HG02588 (cell line): ENCODE measurements around the gene FAM219A.
A peak's percentile ranks its signal among the peaks of the same experiment; 100 is the strongest.

ENCODE experiments used
- ATAC-seq: cut with Tn5 transposase; IDR thresholded peaks from one replicate; pipeline ENCODE4 v1.9.1; 2021; ENCODE audit warnings: mild to moderate bottlenecking, moderate library complexity; ENCODE audit not compliant: unreplicated experiment

Gene FAM219A, protein sequence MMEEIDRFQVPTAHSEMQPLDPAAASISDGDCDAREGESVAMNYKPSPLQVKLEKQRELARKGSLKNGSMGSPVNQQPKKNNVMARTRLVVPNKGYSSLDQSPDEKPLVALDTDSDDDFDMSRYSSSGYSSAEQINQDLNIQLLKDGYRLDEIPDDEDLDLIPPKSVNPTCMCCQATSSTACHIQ

DNA sequence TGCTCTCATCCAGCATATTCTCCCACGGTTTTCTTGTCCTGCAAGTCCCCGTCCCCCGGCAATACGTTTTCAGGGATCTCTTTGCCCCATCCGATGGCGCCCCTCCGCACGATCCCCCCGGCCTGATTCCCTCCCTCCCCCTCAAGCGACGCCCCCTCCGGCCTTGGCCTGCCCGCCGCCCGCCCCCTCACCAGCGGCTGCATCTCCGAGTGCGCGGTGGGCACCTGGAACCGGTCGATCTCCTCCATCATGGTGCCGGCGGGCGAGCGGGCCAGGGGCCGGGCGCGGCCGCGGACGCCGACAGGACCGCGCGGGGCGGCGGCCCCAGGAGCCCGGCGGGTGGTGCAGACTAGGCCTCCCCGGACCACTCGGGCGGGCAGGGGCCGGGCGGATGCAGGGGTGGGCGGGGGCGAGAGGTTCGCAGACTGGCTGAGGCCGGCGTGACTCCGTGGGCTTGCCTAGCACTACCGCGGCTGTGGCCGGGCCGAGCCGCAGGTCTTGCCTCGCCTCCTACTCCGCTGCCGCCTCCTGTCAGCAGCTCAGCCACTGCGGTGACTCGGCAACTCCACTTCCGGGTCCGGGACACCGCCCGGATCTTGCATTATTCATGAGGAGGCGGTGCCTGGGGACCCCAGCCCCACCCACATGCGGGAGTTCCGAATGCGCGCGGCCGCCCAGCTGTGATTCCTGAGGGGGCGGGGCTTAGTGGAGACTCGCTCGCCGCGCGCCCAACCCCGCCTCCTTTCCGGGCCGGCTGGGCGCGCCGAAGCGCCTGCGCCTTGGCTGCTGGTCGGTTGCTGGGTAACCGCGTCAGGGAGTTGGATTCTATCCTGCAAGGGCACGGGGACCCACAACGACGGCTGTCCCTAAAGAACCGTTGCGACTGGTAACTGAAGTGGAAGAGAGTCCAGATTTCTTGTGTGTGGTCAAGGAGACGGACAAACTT, at the start of gene FAM219A, which contains the start of gene DNAI1:
Gene FAM219A, minus strand, starts transcription at position 558 of the 946 bp plus-strand sequence. Its CDS starts 307 bp downstream, at position 251.
Gene DNAI1, plus strand, starts transcription at position 793 of the 946 bp plus-strand sequence. CDS start 201 bp downstream, outside the sequence.
- peak; percentile 96 for ATAC-seq

DNA sequence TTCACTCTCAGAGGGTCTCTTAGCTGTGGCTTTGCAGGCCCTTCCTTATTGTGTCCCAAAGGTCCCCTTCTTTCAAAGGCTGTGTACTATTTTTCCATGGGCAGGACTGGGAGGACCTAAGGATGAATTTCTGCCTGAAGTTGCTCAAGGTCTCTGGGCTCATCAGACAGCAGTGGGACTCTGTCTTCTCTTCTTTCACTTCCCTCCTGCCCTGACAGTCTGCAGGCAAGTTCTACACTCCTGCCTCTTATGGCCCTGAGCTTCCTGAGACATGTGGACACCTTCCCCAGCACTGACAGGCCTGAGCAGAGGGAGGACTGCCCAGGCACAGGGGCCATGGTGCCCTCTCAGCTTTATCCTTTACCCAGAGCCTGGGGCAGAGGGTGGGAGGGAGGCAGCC, 49.6 kb upstream of the FAM219A start:
- no peak for ATAC-seq

DNA sequence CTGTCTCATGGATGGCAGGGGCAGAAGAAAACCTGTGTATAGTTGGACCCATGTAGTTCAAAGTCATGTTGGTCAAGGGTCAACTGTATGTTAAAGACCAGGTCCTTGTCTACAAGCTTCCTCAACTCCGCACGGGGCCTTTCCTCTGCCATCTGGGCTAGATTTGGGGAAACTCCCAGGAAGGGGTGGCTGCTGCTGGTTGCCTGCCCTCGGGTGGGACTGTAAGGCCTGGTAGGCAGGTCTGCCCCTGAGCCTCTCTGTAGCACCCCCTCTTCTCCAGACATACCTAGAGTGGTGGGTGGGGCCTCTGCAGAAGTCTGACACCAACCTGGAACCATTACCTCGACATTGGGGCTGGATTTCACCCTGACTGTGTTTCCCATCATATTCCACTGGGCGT, 49.2 kb upstream of the FAM219A start:
- ATAC-seq: no peak

- no peak for ATAC-seq
These were observed 48.3 kb upstream of the FAM219A start for GRCh38 chr9:34506623-34507022.

DNA sequence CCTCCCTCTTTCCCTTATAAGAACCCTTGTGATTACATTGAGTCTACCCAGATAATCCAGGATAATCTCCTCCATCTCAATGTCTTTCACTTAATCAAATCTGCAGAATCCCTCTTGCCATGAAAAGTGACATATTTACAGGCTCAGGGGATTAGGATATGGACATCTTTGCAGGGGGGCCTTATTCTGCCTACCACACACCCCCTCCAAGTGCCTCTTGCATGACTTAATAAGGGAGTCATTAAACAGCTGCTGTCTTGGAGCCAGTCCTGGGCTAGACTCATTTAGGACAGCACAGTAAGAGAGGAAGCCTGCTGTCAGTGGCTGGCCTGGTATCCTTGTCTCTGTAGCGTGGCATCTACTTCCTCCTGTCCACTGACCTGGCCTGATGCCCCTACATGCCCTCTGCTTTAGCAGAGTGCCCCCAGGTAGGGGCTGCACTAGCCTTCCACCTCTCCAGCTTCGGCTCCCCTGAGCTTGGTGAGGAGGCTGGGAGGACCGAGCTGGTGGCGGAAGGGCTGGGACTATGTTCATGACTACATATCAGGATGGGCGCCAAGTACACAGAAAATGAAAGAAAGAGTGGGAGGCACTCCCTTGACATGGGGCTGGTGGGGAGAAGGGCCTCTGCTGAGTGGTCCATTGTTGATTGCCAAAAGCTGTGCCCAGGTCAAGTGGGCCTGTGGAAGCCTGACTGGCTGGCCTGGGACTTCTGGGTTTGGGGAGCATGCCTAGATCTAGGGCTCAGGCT, 47.2 kb upstream of the FAM219A start:
- no peak for ATAC-seq

DNA sequence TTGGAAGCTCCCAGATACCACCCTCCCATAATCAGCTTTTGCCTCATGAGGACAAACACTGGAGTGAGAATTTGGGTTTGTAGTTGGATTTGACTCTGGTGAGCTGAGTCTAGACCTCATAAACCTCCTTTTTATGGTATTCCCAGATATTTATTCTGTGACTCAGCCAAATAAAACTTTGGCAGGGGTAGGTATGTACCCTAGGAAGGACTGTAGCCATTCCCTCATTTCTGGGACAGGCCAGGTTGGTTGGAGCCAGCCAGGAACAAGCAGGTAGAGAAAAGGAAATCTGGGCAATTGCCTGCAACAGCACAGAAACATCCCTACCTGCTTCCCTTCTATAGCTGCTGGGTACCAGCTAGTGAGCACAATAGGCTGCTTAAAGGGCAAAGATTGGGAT, 45.0 kb upstream of the FAM219A start:
- ATAC-seq: no peak

- ATAC-seq: no peak
These were observed 44.5 kb upstream of the FAM219A start for GRCh38 chr9:34502891-34503290.

DNA sequence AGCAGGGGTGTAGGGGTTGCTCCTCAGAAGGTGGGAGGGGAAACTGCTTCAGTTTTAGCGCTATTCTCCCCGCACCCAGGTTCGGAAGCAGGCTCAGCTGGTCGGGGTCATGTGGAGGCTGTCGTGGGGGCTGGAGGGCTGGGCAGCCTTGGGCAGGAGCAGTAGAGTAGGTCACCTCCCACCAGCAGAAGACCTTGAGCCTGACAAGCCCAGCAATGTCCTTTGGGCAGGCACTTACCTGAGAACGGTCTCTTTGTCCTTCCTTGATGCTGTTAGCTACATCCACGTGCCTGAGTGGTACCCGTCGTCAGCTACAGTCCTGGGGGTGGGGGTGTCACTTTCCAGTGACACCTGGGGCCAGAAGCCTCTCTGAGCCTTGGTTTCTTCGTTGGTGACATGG, 44.1 kb upstream of the FAM219A start:
- ATAC-seq: no peak

DNA sequence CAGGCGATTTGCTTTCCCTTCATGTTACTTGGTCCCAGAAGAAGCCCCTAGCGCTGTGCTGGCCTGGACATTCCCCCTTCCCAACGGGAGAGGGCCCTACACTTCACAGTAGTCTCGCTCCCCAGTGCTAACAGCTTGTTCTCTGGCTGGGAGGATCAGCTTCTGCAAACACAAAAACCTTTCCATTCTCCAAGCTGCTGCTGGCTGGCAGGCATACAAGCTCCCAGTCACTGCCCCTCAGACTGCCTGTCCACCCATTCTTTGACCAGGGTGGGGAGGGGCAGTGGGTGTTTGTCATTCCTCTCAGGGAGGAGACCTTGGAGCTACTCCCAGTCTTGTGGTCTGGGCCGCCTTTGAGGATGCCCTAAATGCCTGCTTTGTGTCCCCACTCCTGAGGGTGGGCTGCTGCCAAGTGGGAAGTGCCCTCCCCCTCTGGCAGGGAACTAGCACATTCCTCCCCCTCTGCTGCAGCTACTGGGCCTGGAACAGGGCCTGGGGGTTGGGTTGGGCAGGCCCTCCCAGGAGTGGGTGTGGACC, 43.6 kb upstream of the FAM219A start:
- ATAC-seq: no peak

DNA sequence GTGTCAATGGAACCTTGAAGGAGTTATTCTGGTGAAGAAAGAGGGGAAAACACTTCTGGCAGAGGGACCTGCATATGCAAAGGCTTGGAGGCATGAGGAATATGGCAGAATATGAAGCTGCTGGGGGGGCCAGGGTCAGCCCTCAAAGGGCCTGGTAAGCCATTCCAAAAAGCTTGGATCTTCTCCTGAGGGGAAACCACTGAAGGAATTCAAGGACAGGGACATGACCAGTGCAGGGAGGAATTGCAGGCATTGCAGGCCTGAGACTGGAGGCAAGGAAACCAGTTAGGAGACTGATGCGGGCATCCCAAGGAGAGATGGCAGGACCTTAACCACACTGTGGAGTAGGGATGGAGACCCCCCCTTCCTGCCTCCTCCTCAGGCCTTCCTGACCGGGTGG, 43.0 kb upstream of the FAM219A start:
- no peak for ATAC-seq

GRCh38 chr9:34500623-34501267, 42.4 kb upstream of the FAM219A start:
- no peak for ATAC-seq

GRCh38 chr9:34499076-34499475, 40.7 kb upstream of the FAM219A start:
- no peak for ATAC-seq

DNA sequence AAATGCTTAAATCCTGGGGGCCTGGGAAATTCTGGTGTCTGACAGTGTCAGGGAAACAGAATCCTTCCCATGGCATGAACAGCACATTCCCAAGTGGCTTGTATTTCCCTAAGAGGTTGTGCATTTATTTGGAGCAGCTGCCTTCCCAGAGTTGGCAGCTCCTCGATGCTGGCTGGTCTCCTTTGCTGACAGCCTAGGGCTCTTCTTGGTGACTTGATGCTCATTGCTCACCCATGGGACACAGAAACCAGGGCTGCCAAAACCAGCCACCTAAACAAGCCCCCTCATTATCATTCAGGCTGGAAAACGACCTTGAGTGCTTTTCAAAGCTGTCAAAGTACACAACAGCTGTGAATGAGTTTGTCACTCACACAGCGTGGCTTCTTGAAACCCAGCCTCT, 40.2 kb upstream of the FAM219A start:
- ATAC-seq: no peak

DNA sequence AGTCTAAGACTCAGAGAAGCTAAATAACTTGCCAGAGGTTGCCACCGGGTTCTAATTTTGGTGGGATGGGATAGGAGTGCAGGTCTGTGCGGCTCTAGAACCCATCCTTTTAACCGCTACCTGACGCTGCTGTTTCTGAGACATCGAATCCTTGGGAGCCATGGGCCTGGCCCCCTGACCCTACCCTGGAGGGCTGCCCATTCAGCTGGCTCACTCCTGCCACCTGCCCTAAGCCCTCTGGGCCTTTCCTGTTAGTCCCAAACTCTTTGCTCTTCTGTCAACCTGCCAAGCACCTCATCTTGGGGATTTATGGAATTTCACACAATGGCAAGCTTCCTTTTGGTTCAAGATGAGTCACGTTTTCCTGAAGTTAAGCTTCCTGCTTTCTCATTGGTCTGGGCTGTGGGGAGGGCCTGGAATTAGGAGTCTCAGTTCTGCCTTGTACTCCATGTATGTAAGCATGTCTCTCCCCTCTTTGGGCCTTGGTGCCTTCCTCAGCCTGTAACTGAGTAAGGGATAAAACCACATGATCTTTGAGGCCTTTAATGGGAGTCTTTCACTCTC, 37.9 kb upstream of the FAM219A start:
- no peak for ATAC-seq

DNA sequence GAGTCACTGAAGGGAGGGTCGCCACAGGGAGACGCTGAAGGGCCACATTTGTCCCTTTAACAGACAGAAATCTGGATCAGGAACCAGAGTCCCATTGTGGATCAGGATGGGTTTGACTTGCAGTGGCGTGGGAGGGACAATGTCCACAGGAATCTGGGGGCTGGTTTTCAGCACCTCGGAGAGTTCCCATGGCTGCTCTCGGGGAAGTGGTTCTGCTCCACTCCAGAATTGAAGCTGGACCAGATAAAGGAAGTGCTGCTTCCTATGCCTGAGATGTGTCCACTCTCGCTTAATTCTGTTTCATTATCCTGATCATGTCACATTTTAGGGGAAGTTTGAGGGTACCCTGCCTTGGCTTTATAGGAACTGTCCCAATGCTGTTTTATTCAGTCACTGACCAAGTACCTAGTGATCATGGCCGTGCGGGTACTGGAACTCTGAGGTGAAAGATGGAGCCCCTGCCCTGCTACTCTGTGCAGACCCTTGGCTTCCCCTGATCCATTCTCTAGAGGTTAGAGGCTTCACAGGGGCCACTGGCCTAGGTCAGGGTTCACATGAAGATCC, 35.7 kb upstream of the FAM219A start:
- ATAC-seq: no peak

GRCh38 chr9:34492051-34492450, 33.7 kb upstream of the FAM219A start:
- no peak for ATAC-seq

GRCh38 chr9:34491596-34491995, 33.2 kb upstream of the FAM219A start:
- no peak for ATAC-seq

DNA sequence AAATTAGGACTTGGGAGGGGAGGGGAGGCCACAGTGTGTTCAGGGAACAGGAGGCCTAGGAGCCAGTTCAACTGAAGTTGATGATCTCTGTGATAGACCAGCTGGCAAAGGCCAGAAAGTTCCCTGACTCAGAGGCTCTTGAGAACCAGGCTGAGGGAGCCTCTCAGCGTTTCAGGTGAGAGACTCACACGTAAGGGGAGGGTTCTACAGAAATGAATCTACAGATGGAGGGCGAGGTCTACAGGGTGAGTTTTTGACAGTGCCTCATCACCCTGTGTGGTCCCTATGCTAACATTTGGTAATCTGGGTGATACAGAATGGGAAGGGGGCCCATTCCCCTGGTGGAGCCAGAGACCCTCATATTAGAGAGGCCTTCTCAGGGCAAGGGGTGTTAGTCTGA, 32.4 kb upstream of the FAM219A start:
- no peak for ATAC-seq

- no peak for ATAC-seq
These were observed 32.0 kb upstream of the FAM219A start for GRCh38 chr9:34490360-34490759.

DNA sequence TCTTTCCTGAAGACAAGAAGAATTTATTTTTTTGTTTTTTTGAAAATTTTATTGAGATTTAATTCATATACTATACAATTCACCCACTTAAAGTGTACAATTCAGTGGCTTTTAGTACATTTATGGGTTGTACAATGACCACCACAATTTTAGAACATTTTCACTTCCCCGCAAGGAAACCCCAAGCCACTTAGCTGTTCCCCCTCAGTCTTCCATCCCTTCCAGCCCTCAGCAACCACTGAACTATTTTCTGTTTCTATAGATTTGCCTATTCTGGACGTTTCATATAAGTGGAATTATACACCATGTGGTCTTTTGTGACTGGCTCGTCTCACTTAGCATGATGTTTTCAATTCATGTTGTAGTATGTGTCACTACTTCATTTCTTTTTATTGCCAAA, 28.2 kb upstream of the FAM219A start:
- no peak for ATAC-seq
